Gastroesophageal sphincter (tissue), 3 donors: ENCODE data around the gene ERBIN.

Experiments
- CTCF ChIP-seq, 4 experiments: fragments of 200-600 bp in 2 of 4; fragments of 450-650 bp in 2 of 4; sonication (generic) in 1 of 4; IDR thresholded peaks; one replicate each; pipeline ENCODE4 v1.5.1; 2017 to 2019; ENCODE audit warnings: antibody characterized with exemption in 4 of 4, mild to moderate bottlenecking in 2 of 4, moderate library complexity in 2 of 4
- POLR2A ChIP-seq, 2 donors: fragments of 450-650 bp; IDR thresholded peaks; one replicate each; pipeline ENCODE4 v1.6.1; 2017; ENCODE audit warnings: antibody characterized with exemption in 2 of 2, mild to moderate bottlenecking in 2 of 2, moderate library complexity in 1 of 2

- no peak for TF ChIP-seq CTCF (IDR thresholded peaks at IDR 0.05)
- no peak for TF ChIP-seq POLR2A (IDR thresholded peaks at IDR 0.05)
Measured at GRCh38 chr5:65987982-65988381, 61.6 kb downstream of the ERBIN start.
